A673 (cell line): ENCODE measurements around the gene PRSS8. TPM values are rescaled to one million over a fixed set of nuclear protein-coding genes. Genes with fewer than 3 reads are reported as not detected.

Experiments
- BruUV-seq: library from RNA; stranded (reverse); fragments of 400-500 nt; replicated peaks from 2 replicates; lab custom pipeline; 2021; lab: Mats Ljungman, UMichigan
- CTCF ChIA-PET: fragments of 300-600 bp; sonication (Branson Sonifier 250); formaldehyde crosslinking; loops from one replicate; lab custom pipeline; 2022; ENCODE audit warnings: antibody characterized with exemption; lab: Charles Lee
- POLR2A ChIA-PET: fragments of 300-600 bp; sonication (Branson Sonifier 250); formaldehyde crosslinking; loops from one replicate; lab custom pipeline; 2022; ENCODE audit warnings: antibody characterized with exemption; ENCODE audit not compliant: low non-redundant PET; lab: Charles Lee
- DNase-seq: peaks from one replicate; pipeline ENCODE4 v3.0.0-alpha.2; 2015; ENCODE audit warnings: low spot score
- H3K27ac ChIP-seq: fragments of 200-600 bp; sonication (generic); 2 replicates; pipeline ENCODE4 v1.5.1; 2016; ENCODE audit warnings: mixed run types, low read depth, mild to moderate bottlenecking, mixed read lengths, antibody characterized with exemption, low read length; ENCODE audit not compliant: poor library complexity, severe bottlenecking
- H3K27me3 ChIP-seq: fragments of 200-600 bp; sonication (generic); replicated peaks from 2 replicates; pipeline ENCODE4 v1.6.1; 2017; ENCODE audit warnings: mixed run types, low read depth, mild to moderate bottlenecking, mixed read lengths, antibody characterized with exemption, low read length; ENCODE audit not compliant: insufficient read depth, poor library complexity
- H3K36me3 ChIP-seq: fragments of 200-600 bp; sonication (generic); 2 replicates; pipeline ENCODE4 v1.6.1; 2016; ENCODE audit warnings: mixed run types, mild to moderate bottlenecking, mixed read lengths, antibody characterized with exemption, low read length; ENCODE audit not compliant: insufficient read depth, poor library complexity, severe bottlenecking
- H3K4me1 ChIP-seq: fragments of 200-600 bp; sonication (generic); 2 replicates; pipeline ENCODE4 v1.6.1; 2017; ENCODE audit warnings: mixed run types, mild to moderate bottlenecking, mixed read lengths, antibody characterized with exemption, low read length; ENCODE audit not compliant: insufficient read depth, poor library complexity, severe bottlenecking
- H3K4me3 ChIP-seq: fragments of 200-600 bp; sonication (generic); 2 replicates; pipeline ENCODE4 v1.5.1; 2016; ENCODE audit warnings: low read depth, mixed run types, mild to moderate bottlenecking, mixed read lengths, low read length; ENCODE audit not compliant: poor library complexity, severe bottlenecking
- H3K9me3 ChIP-seq: fragments of 200-600 bp; sonication (generic); 2 replicates; pipeline ENCODE4 v1.6.1; 2016; ENCODE audit warnings: mixed run types, low read depth, mild to moderate bottlenecking, mixed read lengths, antibody characterized with exemption, low read length; ENCODE audit not compliant: poor library complexity, severe bottlenecking
- CTCF ChIP-seq: fragments of 300-800, 200-600 bp; sonication (generic); conservative IDR thresholded peaks from 2 replicates; pipeline ENCODE4 v1.5.1; 2017; ENCODE audit warnings: low read depth, mild to moderate bottlenecking, antibody characterized with exemption, low read length, moderate library complexity, mixed read lengths
- EZH2 ChIP-seq: fragments of 200-600 bp; sonication (generic); IDR thresholded peaks from 2 replicates; pipeline ENCODE4 v1.6.1; 2017; ENCODE audit warnings: borderline replicate concordance, low read depth, mild to moderate bottlenecking, mixed read lengths, antibody characterized with exemption, low read length; ENCODE audit not compliant: poor library complexity, severe bottlenecking
- intact Hi-C: fragments of 100-400 bp; cut with micrococcal nuclease; formaldehyde crosslinking; loops from one replicate; pipeline ENCODE4 v1.10.0; 2022; ENCODE audit not compliant: unreplicated experiment
- total RNA-seq: library from RNA; stranded (reverse); gene quantifications from 2 replicates; pipeline ENCODE4 v1.2.3, GENCODE V29; 2021

Gene PRSS8
- total RNA-seq, 1 experiment from 2014 or later = not detected

GRCh38 chr16:31099860-31100638 lies 35.5 kb downstream of the PRSS8 start:
- Histone ChIP-seq H3K27me3 (no peaks in the 10 kb centered on the region), H3K36me3 (no peaks in the 10 kb centered on the region), H3K27ac (no peak overlapping the region), H3K4me3 (no peak overlapping the region), H3K9me3 (no peaks in the 10 kb centered on the region), H3K4me1 (no peaks in the 10 kb centered on the region)
- ChIA-PET POLR2A (no interaction called here), CTCF (no interaction called here)
- DNase-seq = no peak
- BruUV-seq = no TSS peak
- intact Hi-C loops = loop anchor here (10.0 kb wide), 1 partner anchor 145 kb away; the partner anchor contains the start of gene SETD1A
- TF ChIP-seq CTCF (no peak), EZH2 (no peak)

GRCh38 chr16:31094424-31095120 lies 41.0 kb downstream of the PRSS8 start, which contains the start of gene VKORC1:
TSS of gene VKORC1 (minus strand) at chr16:31094797. CDS start at chr16:31094729, 68 bp downstream.
- intact Hi-C loops = loop anchor here (1.0 to 10.0 kb wide), 2 partner anchors 20 to 140 kb away; partner anchors contain the start of genes SETD1A, ZNF646 and ZNF668
- ChIA-PET CTCF (no interaction called here), POLR2A (no interaction called here)
- Histone ChIP-seq H3K27ac (peak within 1 kb of the TSS; percentile 79), H3K4me1 (peaks cover 3% of the 10 kb centered on the region), H3K36me3 (peaks cover 4% of the 10 kb centered on the region), H3K9me3 (no peaks in the 10 kb centered on the region), H3K27me3 (no peaks in the 10 kb centered on the region), H3K4me3 (peak within 1 kb of the TSS; percentile 73)
- DNase-seq = peak; percentile 98
- BruUV-seq = no TSS peak
- no peak for TF ChIP-seq EZH2
- no peak for TF ChIP-seq CTCF

- TF ChIP-seq EZH2 (no peak), CTCF (no peak)
- peaks cover 4% of the 10 kb centered on the region for H3K36me3 ChIP-seq
- TSS peak; percentile 46 for BruUV-seq
- peak overlapping the region; percentile 79 for H3K27ac ChIP-seq
- intact Hi-C loops = loop anchor here (1.0 to 10.0 kb wide), 2 partner anchors 20 to 139 kb away; partner anchors contain the start of genes SETD1A, ZNF646 and ZNF668
- H3K27me3 ChIP-seq = no peaks in the 10 kb centered on the region
- POLR2A ChIA-PET = no interaction called here
- peaks cover 3% of the 10 kb centered on the region for H3K4me1 ChIP-seq
- CTCF ChIA-PET = no interaction called here
- peak overlapping the region; percentile 73 for H3K4me3 ChIP-seq
- H3K9me3 ChIP-seq = no peaks in the 10 kb centered on the region
- DNase-seq = no peak
Measured at GRCh38 chr16:31094088-31094423, 41.5 kb downstream of the PRSS8 start.
